Activated CD8-positive, alpha-beta memory T cell treated with anti-CD3 and anti-CD28 coated beads, Interleukin-2, amount 10 ng/mL, durations not matched to agents 7 days and 5 days (primary cell): Measurements from ENCODE around the gene ZBTB8OS. TPM values are rescaled to one million over a fixed set of nuclear protein-coding genes. Genes with fewer than 3 reads are reported as not detected.

ENCODE experiments used
- total RNA-seq, 2 experiments: library from RNA; stranded (reverse); gene quantifications; one replicate each; pipeline ENCODE4 v1.2.3, GENCODE V29; 2021

The ZBTB8OS gene
- total RNA-seq, 2 experiments from 2014 or later, result 70.5 to 75.8 TPM

Other genes starting within 250 kb of the ZBTB8OS start
- not detected for gene ZBTB8B, start 185.5 kb downstream of the ZBTB8OS start, total RNA-seq
- gene ZBTB8A, start 111.1 kb downstream of the ZBTB8OS start, total RNA-seq, result under 1 TPM in 1 of 2 experiments, not detected in 1; 0.23 TPM
- 100 to 1,000 TPM; 284 to 336 TPM for gene RBBP4, start 658 bp upstream of the ZBTB8OS start, total RNA-seq
- not detected for gene SYNC, start 52.2 kb upstream of the ZBTB8OS start, total RNA-seq
- 100 to 1,000 TPM; 192 to 238 TPM for gene YARS1, start 166.8 kb upstream of the ZBTB8OS start, total RNA-seq
- 100 to 1,000 TPM in 1 of 2 experiments, 10 to 100 TPM in 1; 85.3 to 102 TPM for gene S100PBP, start 167.1 kb upstream of the ZBTB8OS start, total RNA-seq
- gene FNDC5, start 220.4 kb upstream of the ZBTB8OS start, total RNA-seq, result not detected
- gene HPCA, start 235.9 kb upstream of the ZBTB8OS start, total RNA-seq, result under 1 TPM in 1 of 2 experiments, not detected in 1; 0.35 TPM